K562 (cell line): ENCODE measurements around the gene TMEM151A. TPM values are rescaled to one million over a fixed set of nuclear protein-coding genes. Genes with fewer than 3 reads are reported as not detected.

Source experiments
- ATAC-seq: fragments of 200-7000 bp; cut with Tn5 transposase; 3 replicates; pipeline ENCODE4 v1.9.1; 2020; ENCODE audit warnings: moderate library complexity
- BruUV-seq: library from RNA; stranded (reverse); fragments of 400-500 nt; replicated peaks from 2 replicates; lab custom pipeline; 2021; lab: Mats Ljungman, UMichigan
- CTCF ChIA-PET: fragments of 300-600 bp; formaldehyde crosslinking; extraction: SDS; loops from one replicate; lab custom pipeline; 2021; ENCODE audit warnings: low intra/inter-chr PET ratio; lab: Yijun Ruan, JAX
- POLR2A ChIA-PET: fragments of 300-600, 350-650 bp; sonication (Branson Sonifier 250); formaldehyde crosslinking; extraction: SDS; loops from one replicate; lab custom pipeline; 2021; ENCODE audit warnings: antibody characterized with exemption, inconsistent platforms; lab: Yijun Ruan, JAX
- DNase-seq, 4 experiments: peaks; one replicate each; pipeline versions ENCODE4 v3.0.0 to v3.0.0-alpha.2; 2011 to 2018; ENCODE audit warnings: low spot score in 3 of 4, mixed read lengths in 3 of 4; ENCODE audit errors: extremely low read depth in 1 of 4
- FAIRE-seq: peaks from 2 replicates; lab custom pipeline; 2011; peaks lifted over from hg19 to GRCh38; lab: Jason Lieb, UNC
- H2AFZ ChIP-seq: 2 replicates; pipeline ENCODE4 v1.6.0; 2011; ENCODE audit warnings: low read depth, low read length, control low read depth, inconsistent platforms
- H3K27ac ChIP-seq: fragments of 200-600 bp; 3 replicates; pipeline ENCODE4 v1.8.0; 2011; ENCODE audit warnings: low read depth, mild to moderate bottlenecking, control low read depth, inconsistent platforms, low read length, moderate library complexity, mixed read lengths; ENCODE audit errors: extremely low read depth
- H3K27me3 ChIP-seq, 2 experiments: fragments of 300-600 bp in 1 of 2; 2 replicates in 1 of 2; 3 replicates in 1 of 2; pipeline versions ENCODE4 v1.6.0 to v1.8.0; 2011; ENCODE audit warnings: inconsistent platforms in 2 of 2, low read length in 2 of 2, mild to moderate bottlenecking in 1 of 2, mixed read lengths in 1 of 2, moderate library complexity in 1 of 2; ENCODE audit not compliant: control insufficient read depth in 2 of 2, insufficient read depth in 2 of 2
- H3K36me3 ChIP-seq: fragments of 300-600 bp; 3 replicates; pipeline ENCODE4 v1.8.0; 2011; ENCODE audit warnings: mild to moderate bottlenecking, low read length, inconsistent platforms; ENCODE audit not compliant: control insufficient read depth, insufficient read depth
- H3K4me1 ChIP-seq, 2 experiments: fragments of 200-600 bp in 1 of 2; replicated peaks in 1 of 2; 2 replicates in 1 of 2; 3 replicates in 1 of 2; pipeline versions ENCODE4 v1.5.1 to v1.8.0; 2011; ENCODE audit warnings: inconsistent platforms in 2 of 2, low read length in 2 of 2, mild to moderate bottlenecking in 1 of 2, mixed read lengths in 1 of 2, moderate library complexity in 1 of 2; ENCODE audit not compliant: control insufficient read depth in 2 of 2, insufficient read depth in 2 of 2
- H3K4me2 ChIP-seq: 2 replicates; pipeline ENCODE4 v1.6.1; 2011; ENCODE audit warnings: low read length, control low read depth, inconsistent platforms, mixed read lengths; ENCODE audit not compliant: insufficient read depth
- H3K4me3 ChIP-seq: fragments of 200-600 bp; sonication (generic), shearing (Covaris generic); 2 replicates; pipeline ENCODE4 v1.5.1; 2016; ENCODE audit warnings: control low read depth, inconsistent platforms
- H3K79me2 ChIP-seq: fragments of 200-600 bp; 3 replicates; pipeline ENCODE4 v1.8.0; 2011; ENCODE audit warnings: low read length, inconsistent platforms; ENCODE audit not compliant: control insufficient read depth, insufficient read depth
- H3K9ac ChIP-seq, 2 experiments: 2 replicates each; pipeline versions ENCODE4 v1.6.0 to v1.6.1; 2011; ENCODE audit warnings: low read depth in 2 of 2, low read length in 2 of 2, control low read depth in 1 of 2, inconsistent platforms in 1 of 2, mild to moderate bottlenecking in 1 of 2, mixed read lengths in 1 of 2; ENCODE audit not compliant: insufficient read depth in 1 of 2
- H3K9me1 ChIP-seq: one replicate; pipeline ENCODE4 v1.6.0; 2011; ENCODE audit warnings: inconsistent platforms, mild to moderate bottlenecking, low read length, moderate library complexity; ENCODE audit not compliant: control insufficient read depth, insufficient read depth
- H3K9me3 ChIP-seq: replicated peaks from 2 replicates; pipeline ENCODE4 v1.5.1; 2011; ENCODE audit warnings: low read depth, low read length, inconsistent platforms; ENCODE audit not compliant: control insufficient read depth, insufficient read depth
- H4K20me1 ChIP-seq: replicated peaks from 2 replicates; pipeline ENCODE4 v1.6.1; 2011; ENCODE audit warnings: low read length, inconsistent platforms, mixed read lengths; ENCODE audit not compliant: control insufficient read depth, insufficient read depth
- ADNP ChIP-seq: fragments of 200-800 bp; sonication (Bioruptor generic); IDR thresholded peaks from 2 replicates; pipeline ENCODE4 v1.6.1; 2016; ENCODE audit warnings: missing genetic modification characterization, missing compliant biosample characterization
- COPS2 ChIP-seq: fragments of 450-650 bp; conservative IDR thresholded peaks from 2 replicates; pipeline ENCODE4 v1.6.1; 2016; ENCODE audit warnings: mild to moderate bottlenecking, moderate library complexity
- DDX20 ChIP-seq: fragments of 450-650 bp; IDR thresholded peaks from 2 replicates; pipeline ENCODE4 v1.6.1; 2016; ENCODE audit warnings: missing genetic modification characterization, low read depth, mild to moderate bottlenecking, missing compliant biosample characterization, moderate library complexity
- ELK1 ChIP-seq: sonication (generic); formaldehyde crosslinking; IDR thresholded peaks from 2 replicates; pipeline ENCODE4 v1.8.1; 2022; ENCODE audit warnings: missing genetic modification reagents
- GATA2 ChIP-seq: sonication (generic); formaldehyde crosslinking; IDR thresholded peaks from 2 replicates; pipeline ENCODE4 v1.4.0; 2020; ENCODE audit warnings: mild to moderate bottlenecking, missing genetic modification reagents
- HNRNPL ChIP-seq: fragments of 200-400 bp; formaldehyde crosslinking; IDR thresholded peaks from 2 replicates; pipeline ENCODE4 v1.6.1; 2017; ENCODE audit warnings: low read depth, mild to moderate bottlenecking, low read length
- IFI16 ChIP-seq: fragments of 250-450 bp; sonication (Bioruptor Pico); IDR thresholded peaks from 2 replicates; pipeline ENCODE4 v2.1.2; 2022; ENCODE audit warnings: mild to moderate bottlenecking, inconsistent platforms
- JUND ChIP-seq, 2 experiments: IDR thresholded peaks; 2 replicates in 1 of 2; 3 replicates in 1 of 2; pipeline ENCODE4 v1.6.1; 2011; ENCODE audit warnings: borderline replicate concordance in 2 of 2, low read depth in 2 of 2, low read length in 2 of 2, improper control_type of control experiment in 1 of 2, missing biosample characterization in 1 of 2, missing genetic modification characterization in 1 of 2, missing genetic modification reagents in 1 of 2
- LEF1 ChIP-seq: fragments of 450-650 bp; IDR thresholded peaks from 2 replicates; pipeline ENCODE4 v1.6.1; 2016; ENCODE audit warnings: mild to moderate bottlenecking
- NFE2L1 ChIP-seq: fragments of 450-650 bp; IDR thresholded peaks from 2 replicates; pipeline ENCODE4 v1.6.1; 2016; ENCODE audit warnings: missing genetic modification characterization, low read depth, mild to moderate bottlenecking, missing compliant biosample characterization, moderate library complexity, borderline replicate concordance
- NR2F6 ChIP-seq: fragments of 450-650 bp; formaldehyde crosslinking; IDR thresholded peaks from 2 replicates; pipeline ENCODE4 v1.4.0; 2020; ENCODE audit warnings: mild to moderate bottlenecking
- RHOXF2B ChIP-seq: fragments of 250-450 bp; sonication (Bioruptor Pico); conservative IDR thresholded peaks from 2 replicates; pipeline ENCODE4 v1.5.1; 2021
- TAF1 ChIP-seq: IDR thresholded peaks from 2 replicates; pipeline ENCODE4 v1.6.1; 2011; ENCODE audit warnings: mild to moderate bottlenecking, low read length, moderate library complexity; ENCODE audit not compliant: insufficient read depth, control insufficient read depth, severe bottlenecking; ENCODE audit errors: extremely low read depth
- ZNF23 ChIP-seq: fragments of 250-450 bp; sonication (Bioruptor Pico); IDR thresholded peaks from 2 replicates; pipeline ENCODE4 v1.4.0; 2020; ENCODE audit warnings: mild to moderate bottlenecking
- ZNF263 ChIP-seq: sonication (generic); formaldehyde crosslinking; IDR thresholded peaks from 2 replicates; pipeline ENCODE4 v1.8.0; 2022; ENCODE audit warnings: mild to moderate bottlenecking, missing genetic modification reagents, borderline replicate concordance
- ZNF444 ChIP-seq: fragments of 250-450 bp; sonication (Bioruptor Pico); IDR thresholded peaks from 2 replicates; pipeline ENCODE4 v1.4.0; 2020; ENCODE audit warnings: mild to moderate bottlenecking, moderate library complexity
- ZNF696 ChIP-seq: fragments of 250-450 bp; sonication (Bioruptor Pico); conservative IDR thresholded peaks from 2 replicates; pipeline ENCODE4 v1.4.0; 2020; ENCODE audit warnings: mild to moderate bottlenecking, moderate library complexity
- ZSCAN32 ChIP-seq: fragments of 450-650 bp; formaldehyde crosslinking; IDR thresholded peaks from 2 replicates; pipeline ENCODE4 v1.4.0; 2020; ENCODE audit warnings: mild to moderate bottlenecking, moderate library complexity
- WGBS: fragments of 100-300 bp; shearing (Covaris generic); methylation state at CpG from one replicate; pipeline ENCODE4 v1.1.6; 2016; ENCODE audit warnings: low coverage, mixed read lengths; ENCODE audit not compliant: insufficient coverage; ENCODE audit errors: missing lambda C conversion rate; 5-methylcytosine and 5-hydroxymethylcytosine counted together
- in situ Hi-C: fragments of 300-500 bp; cut with MboI; formaldehyde crosslinking; loops from 4 replicates; pipeline ENCODE4 v1.15.0; 2018; ENCODE audit warnings: inconsistent platforms, mixed read lengths
- intact Hi-C: fragments of 100-400 bp; cut with micrococcal nuclease; formaldehyde crosslinking; loops from 2 replicates; pipeline ENCODE4 v1.14.2; 2022
- polyA plus RNA-seq, 8 experiments: library from polyadenylated mRNA; depleted of rRNA in 4 of 8; stranded (reverse) in 5 of 8; unstranded in 3 of 8; fragments of >200 nt; fragmentation: Nextera tagmentation in 2 of 8; fragmentation: Illumina TruSeq in 1 of 8; extraction: Ambion mirVana in 2 of 8; extraction: Trizol in 1 of 8; gene quantifications; 2 replicates each; pipeline versions ENCODE4 v1.2.1 to v1.2.3, GENCODE V29; 2011 to 2014; ENCODE audit warnings: inconsistent platforms in 1 of 8, missing spikeins in 1 of 8
- total RNA-seq, 7 experiments: library from RNA; depleted of rRNA in 6 of 7; stranded (reverse); fragments of >200 nt in 6 of 7; fragmentation: Illumina TruSeq in 2 of 7; extraction: Trizol in 2 of 7; gene quantifications; 2 replicates each; pipeline versions ENCODE4 v1.2.1 to v1.2.3, GENCODE V29; 2011 to 2021; ENCODE audit warnings: low replicate concordance in 1 of 7

The TMEM151A gene
- total and polyA plus RNA-seq, 9 of the 15 experiments (the other 6 are each of a cell fraction or from before 2014, with no cell fraction given): not detected

GRCh38 chr11:66286699-66287098, 5.0 kb upstream of the TMEM151A start:
- no peak for DNase-seq
- POLR2A ChIA-PET: interaction anchor here (0.8 to 1.4 kb wide), 3 partner anchors 10 to 26 kb away, joined by 3 to 7 read pairs (median 5); no protein-coding TSS in a partner anchor
- ATAC-seq: no peak
- Histone ChIP-seq H3K4me3 (no peak overlapping the region), H3K4me2 (no peak overlapping the region), H3K36me3 (peaks cover 37% of the 10 kb centered on the region; the same call in 2 of the 3 replicates), H3K9ac (peak overlapping the region in 1 of 2 experiments; percentile 68; a peak in 2 of 4 replicates), H3K79me2 (peaks cover 24% of the 10 kb centered on the region), H3K9me1 (peaks cover 4% of the 10 kb centered on the region), H2AFZ (no peak overlapping the region), H4K20me1 (peaks cover 13% of the 10 kb centered on the region), H3K27me3 (no peaks in the 10 kb centered on the region), H3K4me1 (peaks cover 21 to 61% of the 10 kb centered on the region in 2 experiments), H3K9me3 (no peaks in the 10 kb centered on the region), H3K27ac (no peak overlapping the region)
- CTCF ChIA-PET: no interaction called here
- no peak for FAIRE-seq
- intact Hi-C loops (no loop called here), in situ Hi-C loops (no loop called here)
- 78% methylated on average over 5 of the region's 5 CpGs for WGBS
- no TSS peak for BruUV-seq
- TF ChIP-seq ELK1 (CRISPR knock-in tag) (no peak), HNRNPL (no peak), ZNF263 (CRISPR knock-in tag) (no peak), JUND (IDR thresholded peaks at IDR 0.05; ENCODE audit: borderline replicate concordance, low read depth, low read length) (no peak), JUND (tag; IDR thresholded peaks at IDR 0.05; ENCODE audit: borderline replicate concordance, low read depth, low read length) (no peak), IFI16 (CRISPR knock-in tag) (no peak), TAF1 (no peak), ZNF23 (no peak), ZNF696 (CRISPR knock-in tag) (no peak), COPS2 (no peak), NR2F6 (no peak), NFE2L1 (tag) (no peak), LEF1 (no peak), ZSCAN32 (no peak), ADNP (tag) (no peak), GATA2 (no peak), DDX20 (tag) (no peak), RHOXF2B (no peak), ZNF444 (no peak)
